ENCODE results near the gene MUC4.
"Not testable (repeated sequence)": the region's sequence is repeated elsewhere in the genome, so short reads cannot be mapped to it uniquely, and the experiment has no call there.

MUC4 gene

DNA sequence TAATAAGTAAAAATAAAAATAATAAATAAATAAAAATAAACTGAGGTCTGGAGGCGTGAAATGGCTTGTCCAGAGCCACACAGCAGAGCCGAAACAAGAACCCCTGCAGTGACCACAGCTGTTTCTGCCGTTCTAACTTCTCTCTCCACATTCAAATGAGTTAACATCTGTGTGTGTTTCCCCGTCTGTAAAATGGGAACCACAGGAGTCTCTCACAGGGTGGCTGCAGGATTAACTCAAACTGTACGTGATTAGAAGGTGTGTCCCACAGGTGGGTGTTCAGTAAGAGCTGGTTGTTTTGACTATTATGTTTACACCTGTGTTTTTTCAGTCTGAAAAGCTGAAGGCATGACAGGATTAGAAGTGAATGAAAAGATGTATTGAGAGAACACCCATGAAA lies 27.0 kb upstream of the MUC4 start:
- no peak for DNase-seq (ENCODE audit: low read depth in 2 of 2)

DNA sequence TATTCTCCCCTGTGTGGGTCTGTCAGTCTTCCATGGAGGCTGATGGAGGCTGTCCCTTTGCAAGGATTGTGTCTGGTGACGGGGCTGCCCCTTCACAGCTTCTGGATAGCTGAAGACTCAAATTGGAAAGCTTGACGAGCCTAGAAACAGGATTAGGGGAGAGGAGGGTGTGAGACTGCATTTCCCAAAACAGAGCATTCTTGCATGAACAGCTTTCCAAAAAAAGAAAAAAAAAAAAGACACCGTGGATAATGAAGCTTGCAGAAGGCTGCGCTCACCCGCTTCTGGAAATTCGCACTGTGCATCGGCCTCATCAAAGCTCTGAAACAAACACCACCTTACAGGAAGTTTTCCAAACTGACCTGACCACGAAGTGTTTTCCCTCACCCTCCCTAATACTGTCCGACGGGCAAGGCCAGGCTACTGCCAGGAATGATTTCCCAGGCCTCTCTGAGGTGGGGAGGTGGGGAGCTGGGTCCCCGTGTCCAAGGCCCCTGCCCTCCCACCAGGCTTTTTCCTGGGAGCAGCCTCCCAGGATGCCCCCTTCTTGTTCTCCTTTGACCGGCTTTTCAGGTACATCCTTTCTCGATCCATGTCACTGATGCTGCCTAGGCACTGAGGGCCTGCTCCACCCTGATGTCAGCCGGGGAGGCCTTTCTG lies 24.9 kb upstream of the MUC4 start:
- no peak for DNase-seq (ENCODE audit: low read depth in 2 of 2)

DNA sequence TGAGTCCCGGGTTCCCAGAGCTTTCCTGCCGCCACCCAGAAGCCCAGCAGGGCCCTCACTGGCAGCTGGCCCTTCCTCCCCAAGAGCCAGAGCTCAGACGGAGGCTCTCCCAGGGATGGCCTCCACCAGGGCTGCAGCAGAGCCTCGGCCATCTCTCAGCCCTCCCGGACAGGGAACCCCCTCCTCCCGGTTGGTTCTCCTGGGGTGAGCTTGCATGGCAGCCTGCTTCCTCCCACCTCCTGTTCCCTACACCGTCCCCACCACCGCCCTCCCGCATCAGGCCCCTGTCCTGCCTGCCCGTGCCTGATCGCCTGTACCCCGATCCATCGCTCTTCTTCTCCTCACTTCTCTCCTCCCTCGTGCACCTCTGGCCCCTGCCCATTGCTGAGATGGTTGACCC lies 24.1 kb upstream of the MUC4 start:
- no peak for DNase-seq (ENCODE audit: low read depth in 2 of 2)

DNA sequence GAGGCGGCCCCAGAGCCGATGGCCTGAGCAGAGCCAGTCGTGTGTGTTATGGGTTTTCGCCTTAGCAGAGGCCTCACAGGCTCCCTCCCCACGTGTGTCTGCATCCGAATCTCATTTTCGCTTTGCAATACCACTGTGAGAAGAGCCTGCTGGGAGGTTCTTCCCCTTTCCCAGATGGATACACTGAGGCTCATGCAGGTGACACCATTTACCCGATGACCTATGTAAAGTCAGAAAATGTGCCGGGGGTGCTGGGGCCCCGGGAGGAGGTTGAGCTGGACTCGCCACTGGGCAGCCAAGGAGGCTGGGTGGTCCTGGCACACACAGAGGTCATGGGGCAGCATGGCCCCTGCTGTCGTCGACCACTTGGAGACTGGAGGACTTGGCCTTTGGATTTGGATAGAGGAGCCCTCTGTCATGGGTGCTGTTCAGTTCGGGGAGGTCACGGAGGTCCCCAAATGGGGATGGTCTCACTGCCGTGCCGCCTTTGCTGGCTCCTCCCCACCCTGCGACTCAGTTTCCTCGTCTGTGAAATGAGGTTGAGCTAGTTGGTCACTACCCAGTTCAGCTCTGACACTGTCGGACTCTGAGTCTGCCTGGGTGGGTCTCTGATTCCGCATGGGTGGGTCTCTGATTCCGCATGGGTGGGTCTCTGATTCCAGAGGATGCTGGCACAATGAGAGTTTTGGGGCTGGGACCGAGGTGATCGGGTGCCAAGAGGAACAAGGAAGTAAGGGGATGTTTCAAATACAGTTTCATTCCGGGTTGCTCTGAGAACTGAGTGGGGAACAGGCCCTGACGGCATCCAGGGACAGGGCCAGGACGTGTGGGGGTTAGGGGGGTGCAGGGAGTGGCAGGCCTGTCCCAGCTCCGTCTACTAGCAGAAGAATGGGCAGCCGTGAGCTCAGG lies 23.2 kb upstream of the MUC4 start:
- no peak for DNase-seq (ENCODE audit: low read depth in 2 of 2)

DNA sequence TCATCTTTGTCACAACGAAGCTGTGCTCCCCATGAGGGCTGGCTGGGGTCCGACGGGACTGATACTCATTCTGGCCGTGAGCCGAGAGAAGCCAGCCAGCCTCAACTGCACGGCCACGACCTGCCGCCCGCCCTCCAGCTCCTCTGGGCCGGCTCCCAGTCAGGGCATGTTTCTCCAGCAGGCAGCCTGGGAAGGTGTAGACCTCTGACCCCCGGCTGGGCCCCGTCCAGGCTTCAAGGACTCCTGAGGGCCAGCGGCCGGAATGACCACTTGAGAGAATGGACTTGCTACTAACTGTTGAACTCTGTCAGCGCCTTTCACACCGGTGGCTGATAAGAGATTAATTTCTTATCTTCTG lies 18.1 kb upstream of the MUC4 start:
- DNase-seq (ENCODE audit: low read depth in 2 of 2): no peak

DNA sequence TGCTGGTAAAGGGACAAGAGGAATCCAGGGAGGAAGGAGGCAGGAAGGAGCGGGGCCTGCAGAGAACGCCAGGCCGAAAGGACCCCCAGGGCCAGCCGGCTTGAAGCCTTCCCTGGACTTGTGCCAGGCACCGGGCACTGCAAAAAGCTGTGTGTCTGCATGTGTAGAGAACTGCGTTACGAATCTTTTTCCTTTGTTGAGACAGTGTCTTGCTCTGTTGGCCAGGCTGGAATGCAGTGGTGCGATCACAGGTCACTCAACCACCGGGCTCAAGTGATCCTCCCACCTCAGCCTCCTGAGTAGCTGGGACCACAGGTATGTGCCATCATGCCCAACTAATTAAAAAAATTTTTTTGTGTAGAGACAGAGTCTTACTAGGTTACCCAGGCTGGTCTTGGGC lies 17.0 kb upstream of the MUC4 start:
- no peak for DNase-seq (ENCODE audit: low read depth in 2 of 2)

DNA sequence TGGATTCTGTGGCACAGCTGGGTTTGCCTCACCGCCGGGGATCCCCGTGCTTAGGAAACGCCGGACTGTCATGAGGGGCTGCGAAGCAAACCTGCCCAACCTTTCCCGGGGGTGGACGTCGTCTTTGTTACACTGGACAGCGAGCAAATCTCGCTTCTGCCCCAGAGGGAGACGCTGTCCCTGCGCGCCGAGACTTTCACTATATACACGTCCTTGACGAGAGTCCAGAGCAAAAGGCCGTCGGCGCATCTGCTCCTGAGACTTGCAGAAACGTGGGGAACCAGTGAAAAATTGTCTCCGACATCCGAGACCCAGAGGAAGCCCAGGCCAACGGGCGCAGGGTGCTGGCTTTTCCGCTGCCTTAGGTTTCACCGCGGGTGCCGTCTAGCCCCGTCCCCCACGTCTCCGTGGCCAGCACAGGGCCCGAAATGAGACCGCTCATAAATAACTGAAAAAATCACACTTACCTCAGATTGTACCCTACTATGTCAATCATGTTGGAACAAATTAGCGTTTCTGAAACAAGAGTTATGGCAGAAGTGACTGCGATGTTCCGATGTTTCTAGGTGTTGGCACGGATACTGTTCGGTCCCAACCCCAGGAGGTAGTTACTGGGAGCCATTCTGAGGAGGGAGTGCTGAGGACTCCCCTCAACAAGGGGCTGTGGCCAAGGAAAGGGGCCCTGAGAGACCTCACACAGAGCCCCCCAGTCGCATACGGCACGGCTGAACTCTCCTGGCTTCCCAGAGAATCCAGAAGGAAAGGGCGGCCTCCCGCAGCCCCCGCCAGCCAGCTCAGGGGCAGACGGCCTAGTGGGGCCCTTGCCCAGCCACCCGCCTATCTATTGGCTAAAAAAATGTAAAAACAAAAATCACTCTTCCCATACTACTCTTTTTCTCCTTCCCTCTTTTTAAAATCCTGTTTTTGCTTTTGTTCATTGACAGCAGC lies 14.4 kb upstream of the MUC4 start:
- no peak for DNase-seq (ENCODE audit: low read depth in 2 of 2)

DNA sequence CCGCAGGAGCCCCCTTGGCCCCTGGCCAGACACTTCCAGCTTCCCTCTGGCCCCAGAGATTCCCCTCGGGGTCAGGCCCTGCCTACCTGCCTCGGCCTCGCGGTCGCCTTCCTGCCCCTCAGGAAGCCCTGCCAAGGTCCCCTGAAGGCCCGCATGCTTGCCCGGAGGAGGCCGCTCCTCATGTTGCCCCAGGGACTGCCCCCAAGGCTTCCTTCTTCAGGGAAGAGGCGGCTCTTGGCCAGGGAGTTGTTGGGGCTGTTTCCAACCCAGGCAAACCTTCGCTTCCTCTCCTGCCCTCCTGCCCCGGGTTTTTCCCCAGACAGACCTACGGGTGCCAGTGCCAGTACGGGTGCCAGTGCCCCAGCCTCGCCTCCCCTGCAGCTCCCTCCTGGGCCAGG lies 13.5 kb upstream of the MUC4 start:
- DNase-seq (ENCODE audit: low read depth in 2 of 2): no peak

DNA sequence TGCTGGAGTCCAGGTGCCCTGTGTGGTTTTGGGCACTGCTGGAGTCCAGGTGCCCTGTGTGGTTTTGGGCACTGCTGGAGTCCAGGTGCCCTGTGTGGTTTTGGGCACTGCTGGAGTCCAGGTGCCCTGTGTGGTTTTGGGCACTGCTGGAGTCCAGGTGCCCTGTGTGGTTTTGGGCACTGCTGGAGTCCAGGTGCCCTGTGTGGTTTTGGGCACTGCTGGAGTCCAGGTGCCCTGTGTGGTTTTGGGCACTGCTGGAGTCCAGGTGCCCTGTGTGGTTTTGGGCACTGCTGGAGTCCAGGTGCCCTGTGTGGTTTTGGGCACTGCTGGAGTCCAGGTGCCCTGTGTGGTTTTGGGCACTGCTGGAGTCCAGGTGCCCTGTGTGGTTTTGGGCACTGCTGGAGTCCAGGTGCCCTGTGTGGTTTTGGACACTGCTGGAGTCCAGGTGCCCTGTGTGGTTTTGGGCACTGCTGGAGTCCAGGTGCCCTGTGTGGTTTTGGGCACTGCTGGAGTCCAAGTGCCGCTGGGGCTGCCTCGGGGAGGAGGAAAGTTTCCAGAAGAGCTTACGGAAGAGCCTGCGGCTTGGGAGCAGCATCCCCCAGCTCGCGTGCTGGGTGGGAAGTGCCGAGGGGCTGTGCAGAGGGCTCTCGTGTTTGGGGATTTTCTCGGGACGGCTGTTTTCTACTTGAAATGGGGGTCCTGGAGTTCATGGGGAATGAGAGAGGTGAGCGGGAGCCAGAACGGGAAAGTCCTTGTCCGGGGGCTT lies 12.9 kb upstream of the MUC4 start:
- not testable (repeated sequence) for DNase-seq (ENCODE audit: low read depth in 2 of 2)

DNA sequence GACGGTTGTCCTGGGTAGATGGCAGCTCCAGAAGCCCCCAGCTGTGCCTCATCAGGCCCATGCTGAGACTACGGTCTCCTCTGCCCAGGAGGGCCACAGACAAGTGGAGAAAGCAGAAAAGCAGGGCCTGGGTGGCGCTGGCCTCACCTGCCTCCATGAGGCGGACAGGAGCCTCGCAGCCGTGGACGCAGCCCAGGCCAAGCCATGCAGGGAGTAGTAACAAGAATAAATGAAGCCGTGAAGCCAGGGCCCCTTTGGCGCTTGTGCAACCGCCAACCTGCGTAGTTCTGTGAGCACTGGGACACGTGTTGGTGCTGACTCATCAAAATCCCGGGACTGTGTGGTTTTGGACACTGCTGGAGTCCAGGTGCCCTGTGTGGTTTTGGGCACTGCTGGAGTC lies 12.3 kb upstream of the MUC4 start:
- DNase-seq (ENCODE audit: low read depth in 2 of 2): no peak

DNA sequence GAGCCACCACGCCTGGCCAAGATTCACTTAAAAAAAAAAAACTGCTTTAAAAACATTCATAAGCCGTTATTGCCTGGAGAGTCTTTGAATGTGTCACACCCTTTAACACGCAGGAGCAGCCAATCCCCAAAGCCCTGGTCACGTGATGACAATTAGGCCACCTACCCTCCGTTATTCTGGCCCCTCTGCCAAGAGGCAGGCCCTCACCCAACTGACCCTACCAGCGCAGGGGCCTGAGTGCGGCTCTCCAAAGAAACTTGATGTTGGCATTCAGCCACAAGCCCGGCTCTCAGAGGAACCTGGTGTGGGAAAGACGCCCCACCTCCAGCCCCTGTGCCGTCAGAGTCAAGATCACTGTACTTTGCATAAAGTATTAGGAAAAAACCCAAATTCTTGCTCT lies 11.6 kb upstream of the MUC4 start:
- no peak for DNase-seq (ENCODE audit: low read depth in 2 of 2)

DNA sequence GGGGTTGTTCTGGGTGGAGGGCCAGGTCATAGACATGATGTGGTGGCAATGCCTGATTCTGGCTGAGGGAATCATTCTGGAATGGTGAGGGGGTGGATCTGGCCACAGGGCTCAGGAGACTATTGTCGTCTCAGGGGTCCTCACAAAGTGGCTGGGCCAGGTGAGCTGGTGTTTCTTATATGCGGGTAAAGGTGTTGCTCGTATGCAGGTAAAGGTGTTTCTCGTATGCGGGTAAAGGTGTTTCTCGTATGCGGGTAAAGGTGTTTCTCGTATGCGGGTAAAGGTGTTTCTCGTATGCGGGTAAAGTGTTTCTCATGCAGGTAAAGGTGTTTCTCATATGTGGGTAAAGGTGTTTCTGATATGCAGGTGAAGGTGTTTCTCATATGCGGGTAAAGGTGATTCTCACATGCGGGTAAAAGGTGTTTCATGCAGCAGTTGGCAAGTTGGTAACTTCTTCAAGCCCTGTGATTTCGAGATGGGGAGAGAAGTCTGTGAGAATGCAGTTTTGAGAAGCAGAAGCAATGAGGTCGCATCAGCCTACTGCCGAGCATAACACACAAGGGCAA lies 10.5 kb upstream of the MUC4 start:
- DNase-seq (ENCODE audit: low read depth in 2 of 2): no peak

DNA sequence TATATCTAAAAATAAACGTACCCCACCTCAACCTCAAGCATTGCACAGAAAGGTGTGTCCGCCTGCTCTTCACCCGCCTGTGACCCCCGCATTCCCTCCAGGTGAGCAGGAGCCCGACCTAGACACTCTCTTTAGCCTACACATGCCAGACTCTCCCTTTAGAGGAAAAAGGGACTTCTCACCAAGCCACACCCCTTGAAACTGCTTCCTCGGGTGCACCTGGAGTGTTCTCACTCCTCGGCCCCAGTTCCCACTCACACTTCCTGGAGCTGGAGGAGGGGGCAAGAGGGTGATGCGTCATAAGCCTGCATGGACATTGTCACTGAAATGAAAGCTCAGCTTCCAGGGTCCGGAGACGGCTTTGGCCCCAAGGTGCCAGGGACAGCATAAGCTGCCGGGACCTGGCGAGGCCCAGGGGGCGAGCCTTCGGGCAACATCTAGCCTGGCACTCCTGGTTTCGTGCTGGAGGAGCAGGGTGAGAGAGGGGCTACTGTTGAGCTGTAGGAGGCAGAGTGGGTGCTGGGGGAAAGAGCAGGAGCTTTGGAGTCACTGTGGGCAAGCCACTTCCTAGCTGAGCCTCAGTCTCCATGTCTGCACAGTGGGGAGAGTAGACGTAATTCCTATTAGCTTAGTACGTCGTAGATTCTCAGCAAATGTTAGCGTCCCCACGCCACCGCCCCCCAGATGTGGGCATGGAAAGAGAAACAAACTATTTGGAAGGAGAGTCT lies 9.8 kb upstream of the MUC4 start:
- DNase-seq (ENCODE audit: low read depth in 2 of 2): no peak

DNA sequence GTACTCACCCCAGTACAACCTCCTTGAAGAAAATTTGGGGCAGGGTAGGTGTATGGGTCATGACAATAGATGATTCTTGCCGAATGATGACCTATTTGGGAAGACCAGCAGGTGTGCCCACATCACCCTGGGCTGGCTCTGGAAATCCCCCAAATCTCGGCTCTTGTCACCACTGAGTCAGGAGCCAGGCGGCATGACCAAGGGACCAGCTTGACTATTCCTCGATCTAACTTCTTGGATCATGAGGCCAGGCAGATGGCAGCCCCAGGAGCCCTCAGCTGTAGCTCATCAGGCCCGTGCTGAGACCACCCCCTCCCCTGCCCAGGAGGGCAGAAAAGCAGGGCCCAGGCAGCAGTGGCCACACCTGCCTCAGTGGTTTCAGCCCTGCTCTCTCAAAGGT lies 9.2 kb upstream of the MUC4 start:
- DNase-seq (ENCODE audit: low read depth in 2 of 2): no peak

DNA sequence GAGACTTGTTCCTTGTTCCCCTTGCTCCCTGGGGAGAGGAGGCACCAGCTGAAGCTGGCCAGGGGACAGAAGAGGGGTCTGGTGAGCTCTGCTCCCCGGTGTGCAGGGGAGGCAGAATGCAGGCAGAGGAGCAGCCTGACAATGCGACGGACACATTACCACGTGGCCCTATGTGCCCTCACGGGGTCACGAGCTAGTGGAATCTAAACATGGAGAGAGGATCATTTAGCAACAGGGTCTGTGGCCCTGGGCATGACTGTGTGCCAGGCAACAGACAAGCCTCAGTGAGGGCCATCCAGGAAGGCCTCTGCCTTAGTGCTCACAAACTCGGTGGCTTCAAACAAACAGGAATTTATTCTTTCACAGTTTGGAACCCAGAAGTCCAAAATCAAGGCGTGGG lies 8.5 kb upstream of the MUC4 start:
- DNase-seq (ENCODE audit: low read depth in 2 of 2): no peak

DNA sequence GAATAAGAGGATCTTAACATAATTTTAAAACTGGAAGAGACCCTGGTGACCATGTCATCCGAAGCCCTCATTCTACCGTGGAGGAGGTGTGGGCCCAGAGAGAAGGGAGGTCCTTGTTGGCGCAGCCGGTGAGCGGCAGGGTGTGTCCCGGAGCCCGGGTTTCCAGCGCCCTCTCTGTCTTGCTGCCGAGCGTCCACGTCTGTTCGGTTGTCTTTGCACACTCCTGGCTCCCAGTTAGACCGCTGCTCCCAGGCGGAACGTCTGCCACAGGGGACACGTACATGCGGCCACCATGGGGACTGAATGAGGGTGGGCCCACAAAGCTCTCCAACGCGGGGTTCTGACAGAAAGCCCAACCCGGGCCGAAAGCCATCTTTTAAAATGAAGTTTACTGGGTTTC lies 6.6 kb upstream of the MUC4 start:
- DNase-seq (ENCODE audit: low read depth in 2 of 2): no peak

DNA sequence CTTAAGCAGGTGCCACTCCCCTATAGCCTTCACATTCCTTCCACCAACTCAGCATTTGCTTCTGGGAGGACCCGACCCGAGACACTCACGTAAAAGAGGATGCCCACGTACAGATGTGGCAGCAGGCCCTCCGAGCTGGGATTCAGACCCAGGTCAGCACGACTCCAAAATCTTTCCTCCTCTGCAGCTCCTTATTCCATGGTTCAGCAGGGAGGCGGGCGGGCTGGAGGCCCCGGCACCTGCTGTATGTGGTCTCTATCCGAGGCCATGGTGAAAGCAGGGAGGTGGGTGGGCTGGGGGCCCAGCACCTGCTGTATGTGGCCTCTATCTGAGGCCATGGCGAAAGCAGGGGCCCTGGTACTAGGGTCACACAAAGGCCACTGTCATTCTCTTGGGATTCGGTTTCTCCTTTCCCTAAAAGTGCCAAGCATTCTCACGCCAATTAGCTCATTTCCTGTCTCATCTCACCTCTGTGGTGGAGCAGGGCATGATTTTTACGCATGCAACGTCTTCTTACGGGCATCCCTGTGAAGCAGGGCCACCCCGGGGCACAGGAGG lies 5.9 kb upstream of the MUC4 start:
- DNase-seq (ENCODE audit: low read depth in 2 of 2): no peak

DNA sequence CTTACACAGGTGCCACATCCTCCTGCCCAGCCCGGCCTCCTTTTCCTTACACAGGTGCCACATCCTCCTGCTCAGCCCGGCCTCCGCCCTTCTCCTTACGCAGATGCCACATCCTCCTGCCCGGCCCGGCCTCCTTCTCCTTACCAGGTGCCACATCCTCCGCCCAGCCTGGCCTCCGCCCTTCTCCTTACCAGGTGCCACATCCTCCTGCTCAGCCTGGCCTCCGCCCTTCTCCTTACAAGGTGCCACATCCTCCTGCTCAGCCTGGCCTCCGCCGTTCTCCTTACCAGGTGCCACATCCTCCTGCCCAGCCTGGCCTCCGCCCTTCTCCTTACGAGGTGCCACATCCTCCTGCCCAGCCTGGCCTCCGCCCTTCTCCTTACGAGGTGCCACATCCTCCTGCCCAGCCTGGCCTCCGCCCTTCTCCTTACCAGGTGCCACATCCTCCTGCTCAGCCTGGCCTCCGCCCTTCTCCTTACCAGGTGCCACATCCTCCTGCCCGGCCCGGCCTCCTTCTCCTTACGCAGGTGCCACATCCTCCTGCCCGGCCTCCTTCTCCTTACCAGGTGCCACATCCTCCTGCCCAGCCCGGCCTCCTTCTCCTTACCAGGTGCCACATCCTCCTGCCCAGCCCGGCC lies 4.7 kb upstream of the MUC4 start:
- DNase-seq (ENCODE audit: low read depth in 2 of 2): not testable (repeated sequence)

DNA sequence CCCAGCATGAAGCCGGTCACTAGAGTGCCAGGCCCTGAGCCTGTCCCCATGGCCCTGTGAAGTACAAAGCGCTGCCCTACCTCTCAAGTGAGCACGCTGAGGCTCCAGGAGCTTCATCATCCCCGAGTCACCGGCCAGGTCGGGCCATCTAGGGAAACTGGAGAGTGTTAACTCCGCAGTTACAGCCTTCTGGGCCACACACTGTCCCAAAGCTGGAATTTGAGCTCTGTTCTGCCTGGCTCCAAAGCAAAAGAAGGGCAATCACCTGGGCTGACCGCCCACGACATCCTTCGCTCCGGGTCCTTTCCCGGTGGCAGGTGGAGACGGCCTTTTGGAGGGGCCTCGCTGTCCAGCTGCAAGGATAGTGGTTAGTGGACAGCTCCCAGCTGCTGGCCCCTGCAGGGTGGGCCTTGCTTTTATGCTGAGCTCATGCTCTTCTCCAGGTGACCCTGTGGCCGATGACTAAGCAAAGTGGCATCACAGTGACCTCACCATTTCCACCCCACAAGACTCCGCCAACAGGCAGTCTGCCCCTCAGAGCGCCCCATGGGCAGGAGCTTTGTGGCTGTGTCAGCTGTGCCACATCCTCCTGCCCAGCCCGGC lies 3.5 kb upstream of the MUC4 start:
- DNase-seq (ENCODE audit: low read depth in 2 of 2): no peak
